Measurements from ENCODE around the gene DEFB132. TPM values are rescaled to one million over a fixed set of nuclear protein-coding genes. Genes with fewer than 3 reads are reported as not detected.

DEFB132 gene
- total RNA-seq, 2 experiments from 2014 or later = not detected

DNA sequence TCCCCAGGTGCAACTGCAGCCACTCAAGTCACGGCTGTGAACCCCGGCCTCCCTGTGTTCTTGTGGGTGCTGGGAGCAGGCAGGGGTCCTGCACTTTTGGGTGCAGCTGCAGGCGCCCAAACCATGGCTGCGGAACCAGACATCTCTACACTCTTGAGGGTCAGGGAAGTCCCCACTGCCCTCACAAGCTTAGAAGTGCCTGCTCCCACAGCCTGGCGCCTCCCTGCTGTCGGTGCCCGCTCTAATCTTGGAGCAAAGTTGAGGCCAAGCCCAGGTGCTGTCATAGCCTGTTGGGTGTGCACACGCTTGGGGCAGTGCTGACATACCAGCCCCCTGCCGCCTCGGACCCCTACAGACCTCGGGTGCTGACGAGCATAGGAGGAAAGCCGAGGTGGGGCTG is 6.2 kb downstream of the DEFB132 start:
- ChIA-PET CTCF (ENCODE audit: unreplicated experiment) (interaction anchor here (0.6 kb wide), 1 partner anchor 105 kb away, joined by 5 read pairs; no protein-coding TSS in a partner anchor), POLR2A (no interaction called here)
- DNase-seq (ENCODE audit: low spot score) = no peak
- Histone ChIP-seq H3K4me1 (ENCODE audit: insufficient read depth, low read length, poor library complexity, severe bottlenecking) (peaks cover 5% of the 10 kb centered on the region), H3K9me3 (ENCODE audit: low read length) (no peaks in the 10 kb centered on the region), H2AFZ (ENCODE audit: low read length) (no peak overlapping the region), H3K4me2 (ENCODE audit: low read length) (no peak overlapping the region), H3K9me2 (ENCODE audit: insufficient read depth, low read length) (no peaks in the 10 kb centered on the region), H4K20me1 (ENCODE audit: insufficient read depth, low read length) (no peaks in the 10 kb centered on the region), H3K27ac (ENCODE audit: low read depth, low read length, poor library complexity, severe bottlenecking) (no peak overlapping the region), H3K4me3 (ENCODE audit: low read depth, low read length, poor library complexity, severe bottlenecking) (no peak overlapping the region), H3K36me3 (ENCODE audit: insufficient read depth, low read length) (no peaks in the 10 kb centered on the region), H3K79me2 (ENCODE audit: insufficient read depth, low read depth, low read length) (no peaks in the 10 kb centered on the region)
- no peak for TF ChIP-seq CTCF (conservative IDR thresholded peaks at IDR 0.05; ENCODE audit: low read length)
- TF ChIP-seq EZH2phosphoT487 (IDR thresholded peaks at IDR 0.05; ENCODE audit: borderline replicate concordance, low read depth, low read length) = no peak
- intact Hi-C loops (cut with micrococcal nuclease; ENCODE audit: unreplicated experiment) = no loop called here
- BruUV-seq (replicated peaks) = no TSS peak

- no peak overlapping the region for H3K27ac ChIP-seq (ENCODE audit: low read depth, low read length, poor library complexity, severe bottlenecking)
- CTCF ChIA-PET (ENCODE audit: unreplicated experiment) = interaction anchor here (0.7 kb wide), 1 partner anchor 69 kb away, joined by 3 read pairs; no protein-coding TSS in a partner anchor
- H3K79me2 ChIP-seq (ENCODE audit: insufficient read depth, low read depth, low read length) = no peaks in the 10 kb centered on the region
- H3K4me1 ChIP-seq (ENCODE audit: insufficient read depth, low read length, poor library complexity, severe bottlenecking) = peaks cover 5% of the 10 kb centered on the region
- H3K36me3 ChIP-seq (ENCODE audit: insufficient read depth, low read length) = no peaks in the 10 kb centered on the region
- POLR2A ChIA-PET = no interaction called here
- H3K9me3 ChIP-seq (ENCODE audit: low read length) = no peaks in the 10 kb centered on the region
- H3K4me3 ChIP-seq (ENCODE audit: low read depth, low read length, poor library complexity, severe bottlenecking) = peak overlapping the region; percentile 44
- peak overlapping the region; percentile 54 for H3K4me2 ChIP-seq (ENCODE audit: low read length)
- no peaks in the 10 kb centered on the region for H3K9me2 ChIP-seq (ENCODE audit: insufficient read depth, low read length)
- H4K20me1 ChIP-seq (ENCODE audit: insufficient read depth, low read length) = no peaks in the 10 kb centered on the region
- H2AFZ ChIP-seq (ENCODE audit: low read length) = peak overlapping the region; percentile 71
- TF ChIP-seq CTCF (conservative IDR thresholded peaks at IDR 0.05; ENCODE audit: low read length) (peak; percentile 95), EZH2phosphoT487 (IDR thresholded peaks at IDR 0.05; ENCODE audit: borderline replicate concordance, low read depth, low read length) (no peak)
- intact Hi-C loops (cut with micrococcal nuclease; ENCODE audit: unreplicated experiment) = loop anchor here (1.0 to 2.0 kb wide), 2 partner anchors 58 to 64 kb away; no protein-coding TSS in a partner anchor
- DNase-seq (ENCODE audit: low spot score) = peak; percentile 83
- BruUV-seq (replicated peaks) = no TSS peak
Observed at GRCh38 chr20:266596-267562, 9.4 kb downstream of the DEFB132 start.

GRCh38 chr20:270517-270916 is 13.0 kb downstream of the DEFB132 start:
- H3K9me3 ChIP-seq (ENCODE audit: low read length) = no peaks in the 10 kb centered on the region
- no peaks in the 10 kb centered on the region for H3K9me2 ChIP-seq (ENCODE audit: insufficient read depth, low read length)
- ChIA-PET POLR2A (interaction anchor here (0.5 kb wide), 1 partner anchor 30 kb away, joined by 3 read pairs; no protein-coding TSS in a partner anchor), CTCF (ENCODE audit: unreplicated experiment) (no interaction called here)
- TF ChIP-seq CTCF (conservative IDR thresholded peaks at IDR 0.05; ENCODE audit: low read length) (no peak), EZH2phosphoT487 (IDR thresholded peaks at IDR 0.05; ENCODE audit: borderline replicate concordance, low read depth, low read length) (no peak)
- H2AFZ ChIP-seq (ENCODE audit: low read length) = no peak overlapping the region
- no peak for DNase-seq (ENCODE audit: low spot score)
- no peaks in the 10 kb centered on the region for H4K20me1 ChIP-seq (ENCODE audit: insufficient read depth, low read length)
- BruUV-seq (replicated peaks) = no TSS peak
- H3K36me3 ChIP-seq (ENCODE audit: insufficient read depth, low read length) = no peaks in the 10 kb centered on the region
- no peak overlapping the region for H3K27ac ChIP-seq (ENCODE audit: low read depth, low read length, poor library complexity, severe bottlenecking)
- no peak overlapping the region for H3K4me3 ChIP-seq (ENCODE audit: low read depth, low read length, poor library complexity, severe bottlenecking)
- intact Hi-C loops (cut with micrococcal nuclease; ENCODE audit: unreplicated experiment) = no loop called here
- no peaks in the 10 kb centered on the region for H3K79me2 ChIP-seq (ENCODE audit: insufficient read depth, low read depth, low read length)
- no peak overlapping the region for H3K4me2 ChIP-seq (ENCODE audit: low read length)
- peaks cover 5% of the 10 kb centered on the region for H3K4me1 ChIP-seq (ENCODE audit: insufficient read depth, low read length, poor library complexity, severe bottlenecking)

All from OCI-LY7 (cell line).